H9 (cell line): Measurements from ENCODE around the gene LMF1. TPM values are rescaled to one million over a fixed set of nuclear protein-coding genes. Genes with fewer than 3 reads are reported as not detected.
"Not testable (repeated sequence)": the region's sequence is repeated elsewhere in the genome, so short reads cannot be mapped to it uniquely, and the experiment has no call there.

ENCODE experiments used
- DNase-seq: peaks from one replicate; pipeline ENCODE4 v3.0.0-alpha.2; 2017
- H2AFZ ChIP-seq: one replicate; pipeline ENCODE4 v1.6.1; 2013; ENCODE audit warnings: mild to moderate bottlenecking, low read length, control low read depth, moderate library complexity
- H2AK5ac ChIP-seq: 2 replicates; pipeline ENCODE4 v1.6.1; 2013; ENCODE audit warnings: low read length, control low read depth, mixed read lengths; ENCODE audit not compliant: insufficient read length
- H2BK120ac ChIP-seq: one replicate; pipeline ENCODE4 v1.6.1; 2013; ENCODE audit warnings: low read depth, mild to moderate bottlenecking, low read length, control low read depth, inconsistent platforms; ENCODE audit not compliant: poor library complexity, severe bottlenecking
- H2BK12ac ChIP-seq: 2 replicates; pipeline ENCODE4 v1.6.1; 2013; ENCODE audit warnings: low read length, control low read depth, mixed read lengths, low read depth; ENCODE audit not compliant: insufficient read length
- H2BK15ac ChIP-seq: 2 replicates; pipeline ENCODE4 v1.6.1; 2013; ENCODE audit warnings: low read depth, low read length, control low read depth
- H2BK20ac ChIP-seq: one replicate; pipeline ENCODE4 v1.6.1; 2013; ENCODE audit warnings: low read depth, mild to moderate bottlenecking, low read length, control low read depth, inconsistent platforms; ENCODE audit not compliant: poor library complexity, severe bottlenecking
- H2BK5ac ChIP-seq: 2 replicates; pipeline ENCODE4 v1.6.1; 2013; ENCODE audit warnings: low read length, control low read depth, mixed read lengths; ENCODE audit not compliant: insufficient read length
- H3K14ac ChIP-seq: 2 replicates; pipeline ENCODE4 v1.6.1; 2013; ENCODE audit warnings: low read length, control low read depth; ENCODE audit not compliant: insufficient read depth
- H3K18ac ChIP-seq: 2 replicates; pipeline ENCODE4 v1.6.1; 2013; ENCODE audit warnings: low read depth, mild to moderate bottlenecking, mixed read lengths, low read length, control low read depth; ENCODE audit not compliant: insufficient read length
- H3K23ac ChIP-seq: 2 replicates; pipeline ENCODE4 v1.6.1; 2013; ENCODE audit warnings: low read length, control low read depth, mixed read lengths, low read depth; ENCODE audit not compliant: insufficient read length
- H3K23me2 ChIP-seq: 2 replicates; pipeline ENCODE4 v1.6.1; 2013; ENCODE audit warnings: low read depth, mild to moderate bottlenecking, mixed read lengths, low read length, control low read depth; ENCODE audit not compliant: insufficient read length, poor library complexity, severe bottlenecking
- H3K27ac ChIP-seq: 2 replicates; pipeline ENCODE4 v1.5.1; 2013; ENCODE audit warnings: low read length, control low read depth, mixed read lengths, low read depth; ENCODE audit not compliant: insufficient read length
- H3K27me3 ChIP-seq: 2 replicates; pipeline ENCODE4 v1.6.1; 2013; ENCODE audit warnings: low read length, control low read depth, inconsistent platforms; ENCODE audit not compliant: insufficient read depth
- H3K4ac ChIP-seq: 2 replicates; pipeline ENCODE4 v1.6.1; 2013; ENCODE audit warnings: low read depth, mild to moderate bottlenecking, control low read depth, inconsistent platforms, low read length, moderate library complexity
- H3K4me1 ChIP-seq: 2 replicates; pipeline ENCODE4 v1.6.1; 2013; ENCODE audit warnings: low read length, control low read depth, inconsistent platforms; ENCODE audit not compliant: insufficient read depth
- H3K4me2 ChIP-seq: 2 replicates; pipeline ENCODE4 v1.6.1; 2013; ENCODE audit warnings: low read length, control low read depth, mixed read lengths; ENCODE audit not compliant: insufficient read length, insufficient read depth
- H3K56ac ChIP-seq: 2 replicates; pipeline ENCODE4 v1.6.1; 2013; ENCODE audit warnings: low read depth, mild to moderate bottlenecking, mixed read lengths, low read length, control low read depth; ENCODE audit not compliant: insufficient read length
- H3K79me1 ChIP-seq: 2 replicates; pipeline ENCODE4 v1.6.1; 2013; ENCODE audit warnings: low read depth, mild to moderate bottlenecking, moderate library complexity, low read length, control low read depth, inconsistent platforms; ENCODE audit not compliant: insufficient read depth, poor library complexity, severe bottlenecking
- H3K79me2 ChIP-seq: 2 replicates; pipeline ENCODE4 v1.6.1; 2013; ENCODE audit warnings: low read length, control low read depth, inconsistent platforms; ENCODE audit not compliant: insufficient read depth
- H3K9ac ChIP-seq: 2 replicates; pipeline ENCODE4 v1.6.1; 2013; ENCODE audit warnings: low read length, control low read depth, mixed read lengths; ENCODE audit not compliant: insufficient read length; ENCODE audit errors: extremely low read depth
- H3K9me3 ChIP-seq: one replicate; pipeline ENCODE4 v1.6.1; 2013; ENCODE audit warnings: low read depth, low read length, inconsistent platforms; ENCODE audit not compliant: control insufficient read depth
- H3T11ph ChIP-seq: one replicate; pipeline ENCODE4 v1.6.1; 2013; ENCODE audit warnings: mild to moderate bottlenecking, low read length, control low read depth, inconsistent platforms
- H4K20me1 ChIP-seq: one replicate; pipeline ENCODE4 v1.6.1; 2013; ENCODE audit not compliant: control insufficient read depth, insufficient read length, insufficient read depth
- H4K5ac ChIP-seq: 2 replicates; pipeline ENCODE4 v1.6.1; 2013; ENCODE audit warnings: low read depth, mild to moderate bottlenecking, mixed read lengths, low read length, control low read depth; ENCODE audit not compliant: insufficient read length
- H4K8ac ChIP-seq: replicated peaks from 2 replicates; pipeline ENCODE4 v1.6.1; 2013; ENCODE audit warnings: low read length, control low read depth, mixed read lengths, low read depth; ENCODE audit not compliant: insufficient read length
- H4K91ac ChIP-seq: 2 replicates; pipeline ENCODE4 v1.6.1; 2013; ENCODE audit warnings: low read depth, mild to moderate bottlenecking, moderate library complexity, mixed read lengths, low read length, control low read depth; ENCODE audit not compliant: insufficient read length
- H3K27ac Mint-ChIP-seq, 3 experiments: 2 replicates in 2 of 3; 3 replicates in 1 of 3; pipeline ENCODE4 v1.8.0; 2020 to 2021; ENCODE audit warnings: mixed read lengths in 3 of 3, mild to moderate bottlenecking in 1 of 3, moderate library complexity in 1 of 3
- H3K27me3 Mint-ChIP-seq: 2 replicates; pipeline ENCODE4 v1.8.0; 2021; ENCODE audit warnings: low read depth, mild to moderate bottlenecking, moderate library complexity, mixed read lengths
- H3K36me3 Mint-ChIP-seq, 3 experiments: 2 replicates in 2 of 3; 3 replicates in 1 of 3; pipeline ENCODE4 v1.8.0; 2020 to 2021; ENCODE audit warnings: low read depth in 3 of 3, mixed read lengths in 3 of 3; ENCODE audit not compliant: insufficient read depth in 1 of 3
- H3K4me1 Mint-ChIP-seq, 2 experiments: 2 replicates each; pipeline ENCODE4 v1.8.0; 2020; ENCODE audit warnings: mixed read lengths in 2 of 2
- H3K4me3 Mint-ChIP-seq, 2 experiments: 2 replicates in 1 of 2; 3 replicates in 1 of 2; pipeline ENCODE4 v1.8.0; 2020 to 2021; ENCODE audit warnings: mild to moderate bottlenecking in 2 of 2, mixed read lengths in 2 of 2, moderate library complexity in 1 of 2
- H3K9me3 Mint-ChIP-seq, 2 experiments: 2 replicates in 1 of 2; 3 replicates in 1 of 2; pipeline ENCODE4 v1.8.0; 2020; ENCODE audit warnings: mild to moderate bottlenecking in 2 of 2, mixed read lengths in 2 of 2, moderate library complexity in 1 of 2
- WGBS: extraction: QIAGEN DNeasy Blood & Tissue Kit; methylation state at CpG from one replicate; pipeline ENCODE4 v1.1.7; 2013; ENCODE audit warnings: missing lambda C conversion rate, low lambda C conversion rate, mixed read lengths; ENCODE audit not compliant: insufficient read length; ENCODE audit errors: extremely low coverage; 5-methylcytosine and 5-hydroxymethylcytosine counted together
- total RNA-seq: library from RNA; stranded (reverse); gene quantifications from 2 replicates; pipeline ENCODE4 v1.2.1, GENCODE V29; 2021
- TF ChIP-seq, protein P1 (sequence below): fragments of 200-600 bp; sonication (generic); conservative IDR thresholded peaks from 3 replicates; pipeline ENCODE4 v1.8.0; 2021; ENCODE audit warnings: antibody characterized with exemption, mild to moderate bottlenecking

LMF1 gene
- total RNA-seq, 1 experiment from 2014 or later: 7.1 TPM

DNA sequence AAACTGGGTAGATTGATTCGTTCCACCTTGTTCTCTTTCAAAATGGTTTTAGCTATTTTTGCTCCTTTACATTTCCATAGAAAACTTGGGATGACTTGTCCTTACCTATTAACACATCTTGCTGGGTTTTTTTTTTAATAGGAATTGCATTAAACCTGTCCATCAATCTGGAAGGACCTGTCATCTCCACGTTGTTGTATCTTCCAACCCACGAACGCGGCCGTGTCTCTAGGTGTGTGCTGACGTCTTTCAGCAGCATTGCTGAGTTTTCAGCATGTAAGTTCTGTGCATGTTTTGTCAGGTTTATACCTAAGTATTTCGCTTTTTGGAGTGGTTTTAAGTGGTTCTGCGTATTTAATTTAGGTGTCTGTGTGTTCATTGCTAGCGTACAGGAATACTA lies 109.9 kb downstream of the LMF1 start:
- Mint-ChIP-seq H3K9me3 (peaks cover 36 to 73% of the 10 kb centered on the region in 2 experiments), H3K27me3 (peaks cover 2% of the 10 kb centered on the region), H3K27ac (no peak overlapping the region), H3K4me1 (no peaks in the 10 kb centered on the region), H3K4me3 (no peak overlapping the region), H3K36me3 (peaks cover 3 to 30% (median 8%) of the 10 kb centered on the region in 3 experiments; a peak in 4 of 7 replicates)
- Histone ChIP-seq H2BK120ac (no peak overlapping the region), H3K9me3 (no peaks in the 10 kb centered on the region), H2BK12ac (no peak overlapping the region), H3K18ac (no peak overlapping the region), H3K23me2 (no peaks in the 10 kb centered on the region), H4K5ac (no peak overlapping the region), H3K4me1 (no peaks in the 10 kb centered on the region), H3K4me2 (no peak overlapping the region), H3K14ac (no peak overlapping the region), H3K79me1 (no peaks in the 10 kb centered on the region), H2BK5ac (no peak overlapping the region), H2BK15ac (no peak overlapping the region), H3T11ph (no peak overlapping the region), H2AFZ (no peak overlapping the region), H3K4ac (no peak overlapping the region), H4K8ac (no peak overlapping the region), H3K23ac (no peak overlapping the region), H3K9ac (no peak overlapping the region), H3K27me3 (no peaks in the 10 kb centered on the region), H2AK5ac (no peak overlapping the region), H2BK20ac (no peak overlapping the region), H4K20me1 (no peaks in the 10 kb centered on the region), H3K56ac (no peak overlapping the region), H4K91ac (no peak overlapping the region), H3K79me2 (no peaks in the 10 kb centered on the region), H3K27ac (no peak overlapping the region)
- TF ChIP-seq, protein P1, sequence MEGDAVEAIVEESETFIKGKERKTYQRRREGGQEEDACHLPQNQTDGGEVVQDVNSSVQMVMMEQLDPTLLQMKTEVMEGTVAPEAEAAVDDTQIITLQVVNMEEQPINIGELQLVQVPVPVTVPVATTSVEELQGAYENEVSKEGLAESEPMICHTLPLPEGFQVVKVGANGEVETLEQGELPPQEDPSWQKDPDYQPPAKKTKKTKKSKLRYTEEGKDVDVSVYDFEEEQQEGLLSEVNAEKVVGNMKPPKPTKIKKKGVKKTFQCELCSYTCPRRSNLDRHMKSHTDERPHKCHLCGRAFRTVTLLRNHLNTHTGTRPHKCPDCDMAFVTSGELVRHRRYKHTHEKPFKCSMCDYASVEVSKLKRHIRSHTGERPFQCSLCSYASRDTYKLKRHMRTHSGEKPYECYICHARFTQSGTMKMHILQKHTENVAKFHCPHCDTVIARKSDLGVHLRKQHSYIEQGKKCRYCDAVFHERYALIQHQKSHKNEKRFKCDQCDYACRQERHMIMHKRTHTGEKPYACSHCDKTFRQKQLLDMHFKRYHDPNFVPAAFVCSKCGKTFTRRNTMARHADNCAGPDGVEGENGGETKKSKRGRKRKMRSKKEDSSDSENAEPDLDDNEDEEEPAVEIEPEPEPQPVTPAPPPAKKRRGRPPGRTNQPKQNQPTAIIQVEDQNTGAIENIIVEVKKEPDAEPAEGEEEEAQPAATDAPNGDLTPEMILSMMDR: no peak
- no peak for DNase-seq
- WGBS: no CpG with 5 or more reads among the region's 10 CpGs

DNA sequence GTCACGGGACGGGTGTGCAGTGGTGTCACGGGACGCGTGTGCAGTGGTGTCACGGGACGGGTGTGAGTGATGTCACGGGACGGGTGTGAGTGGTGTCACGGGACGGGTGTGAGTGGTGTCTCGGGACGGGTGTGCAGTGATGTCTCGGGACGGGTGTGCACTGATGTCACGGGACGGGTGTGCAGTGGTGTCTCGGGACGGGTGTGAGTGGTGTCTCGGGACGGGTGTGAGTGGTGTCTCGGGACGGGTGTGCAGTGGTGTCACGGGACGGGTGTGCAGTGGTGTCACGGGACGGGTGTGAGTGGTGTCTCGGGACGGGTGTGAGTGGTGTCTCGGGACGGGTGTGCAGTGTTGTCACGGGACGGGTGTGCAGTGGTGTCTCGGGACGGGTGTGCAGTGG lies 111.8 kb downstream of the LMF1 start:
- not testable (repeated sequence) for H3K23me2 ChIP-seq, H3K9ac ChIP-seq, H3K4me1 ChIP-seq, H2AFZ ChIP-seq, H3K27me3 Mint-ChIP-seq, H2BK12ac ChIP-seq, H3K9me3 ChIP-seq, H4K20me1 ChIP-seq, H2BK5ac ChIP-seq, H3K4ac ChIP-seq, H2BK120ac ChIP-seq, H3K27ac Mint-ChIP-seq, H3K56ac ChIP-seq, H3K79me2 ChIP-seq, H2BK20ac ChIP-seq, H3K79me1 ChIP-seq, H3K18ac ChIP-seq, H3K4me1 Mint-ChIP-seq, H4K91ac ChIP-seq, H4K8ac ChIP-seq, H3K27ac ChIP-seq, H3K14ac ChIP-seq, DNase-seq, H3K4me3 Mint-ChIP-seq, H4K5ac ChIP-seq, H3K23ac ChIP-seq, H2BK15ac ChIP-seq, H3T11ph ChIP-seq, H3K4me2 ChIP-seq, H2AK5ac ChIP-seq, H3K27me3 ChIP-seq
- Mint-ChIP-seq H3K9me3 (peaks cover 38 to 74% of the 10 kb centered on the region in 2 experiments), H3K36me3 (peaks cover 3 to 30% (median 8%) of the 10 kb centered on the region in 3 experiments; a peak in 4 of 7 replicates)
- WGBS: no CpG with 5 or more reads among the region's 35 CpGs
